AG09309 (cell line): ENCODE results near the gene EFEMP2.
"Not testable (repeated sequence)": the region's sequence is repeated elsewhere in the genome, so short reads cannot be mapped to it uniquely, and the experiment has no call there.

Experiments
- DNase-seq: peaks from one replicate; pipeline ENCODE4 v3.0.0-alpha.2; 2010; ENCODE audit warnings: low read depth
- H3K4me3 ChIP-seq: 2 replicates; pipeline ENCODE4 v1.5.1; 2011; ENCODE audit warnings: mild to moderate bottlenecking, low read depth, low read length, moderate library complexity; ENCODE audit not compliant: control insufficient read depth
- TF ChIP-seq, protein P1 (sequence below): IDR thresholded peaks from 2 replicates; pipeline ENCODE4 v1.5.1; 2011; ENCODE audit warnings: mild to moderate bottlenecking, low read depth, low read length, inconsistent platforms; ENCODE audit not compliant: insufficient read depth, control insufficient read depth; ENCODE audit errors: missing control alignments

The EFEMP2 gene

DNA sequence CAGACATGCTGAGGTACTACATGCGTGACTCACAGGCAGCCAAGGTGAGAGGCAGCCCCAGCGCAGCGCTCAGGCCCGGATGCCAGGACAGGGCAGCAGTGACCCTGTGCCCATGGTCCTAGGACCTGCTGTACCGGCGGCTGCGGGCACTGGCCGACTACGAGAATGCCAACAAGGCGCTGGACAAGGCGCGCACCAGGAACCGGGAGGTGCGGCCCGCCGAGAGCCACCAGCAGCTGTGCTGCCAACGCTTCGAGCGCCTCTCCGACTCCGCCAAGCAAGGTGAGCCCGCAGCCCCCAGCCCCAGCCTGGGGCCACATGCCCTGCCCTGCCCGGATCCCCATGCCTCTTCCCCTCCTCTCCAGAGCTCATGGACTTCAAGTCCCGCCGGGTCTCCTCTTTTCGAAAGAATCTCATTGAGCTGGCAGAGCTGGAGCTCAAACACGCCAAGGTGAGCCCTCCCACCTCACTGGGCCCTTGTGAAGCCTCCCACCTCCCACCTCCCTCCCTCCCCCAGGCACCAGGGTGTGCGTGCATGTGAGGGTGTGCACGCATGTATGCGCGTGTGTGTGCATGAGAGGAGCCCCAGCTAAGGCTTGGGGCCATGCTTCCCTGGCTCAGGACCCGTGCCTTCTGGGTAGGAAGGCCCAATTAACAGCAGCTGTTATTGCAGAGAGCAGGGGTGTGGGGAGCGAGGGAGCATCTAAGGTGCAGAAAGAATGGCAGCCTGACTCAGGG is 19.9 kb downstream of the EFEMP2 start:
- TF ChIP-seq, protein P1, sequence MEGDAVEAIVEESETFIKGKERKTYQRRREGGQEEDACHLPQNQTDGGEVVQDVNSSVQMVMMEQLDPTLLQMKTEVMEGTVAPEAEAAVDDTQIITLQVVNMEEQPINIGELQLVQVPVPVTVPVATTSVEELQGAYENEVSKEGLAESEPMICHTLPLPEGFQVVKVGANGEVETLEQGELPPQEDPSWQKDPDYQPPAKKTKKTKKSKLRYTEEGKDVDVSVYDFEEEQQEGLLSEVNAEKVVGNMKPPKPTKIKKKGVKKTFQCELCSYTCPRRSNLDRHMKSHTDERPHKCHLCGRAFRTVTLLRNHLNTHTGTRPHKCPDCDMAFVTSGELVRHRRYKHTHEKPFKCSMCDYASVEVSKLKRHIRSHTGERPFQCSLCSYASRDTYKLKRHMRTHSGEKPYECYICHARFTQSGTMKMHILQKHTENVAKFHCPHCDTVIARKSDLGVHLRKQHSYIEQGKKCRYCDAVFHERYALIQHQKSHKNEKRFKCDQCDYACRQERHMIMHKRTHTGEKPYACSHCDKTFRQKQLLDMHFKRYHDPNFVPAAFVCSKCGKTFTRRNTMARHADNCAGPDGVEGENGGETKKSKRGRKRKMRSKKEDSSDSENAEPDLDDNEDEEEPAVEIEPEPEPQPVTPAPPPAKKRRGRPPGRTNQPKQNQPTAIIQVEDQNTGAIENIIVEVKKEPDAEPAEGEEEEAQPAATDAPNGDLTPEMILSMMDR: no peak
- H3K4me3 ChIP-seq: no peak overlapping the region
- no peak for DNase-seq

DNA sequence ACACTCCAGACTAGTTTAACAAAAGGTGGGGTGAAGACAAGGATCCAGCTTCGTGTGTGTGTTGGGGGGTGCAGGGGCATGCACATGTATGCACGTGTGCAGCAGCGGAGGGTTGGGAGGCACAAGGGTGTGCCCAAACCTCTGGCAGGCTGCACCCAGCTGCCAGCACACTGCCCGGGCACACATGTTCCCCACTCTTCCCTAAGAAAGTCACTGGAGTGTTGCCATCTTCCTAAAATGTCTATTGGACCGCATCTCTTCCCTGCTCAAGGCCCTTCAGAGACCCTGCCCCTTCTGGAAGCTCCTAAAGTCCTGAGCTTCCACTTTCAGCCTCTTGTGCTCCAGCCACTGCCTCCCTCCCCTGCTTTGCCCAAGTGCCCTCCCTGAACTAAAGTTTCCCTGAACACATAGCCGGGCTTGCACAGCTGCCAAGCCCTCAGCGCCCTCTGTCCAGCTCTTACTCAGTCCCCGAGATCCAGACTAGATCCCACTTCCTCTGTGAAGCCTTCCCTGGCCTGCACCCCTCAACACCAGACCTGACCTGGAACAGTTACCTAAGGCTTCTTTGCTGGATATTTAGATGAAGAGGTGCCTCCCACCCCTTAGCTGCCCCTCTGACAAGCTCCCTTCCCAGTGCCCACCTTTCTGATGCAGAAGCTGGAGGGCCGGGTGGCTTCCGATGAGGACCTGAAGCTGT is 20.6 kb downstream of the EFEMP2 start:
- DNase-seq: no peak
- TF ChIP-seq, protein P1: no peak
- H3K4me3 ChIP-seq: no peak overlapping the region

DNA sequence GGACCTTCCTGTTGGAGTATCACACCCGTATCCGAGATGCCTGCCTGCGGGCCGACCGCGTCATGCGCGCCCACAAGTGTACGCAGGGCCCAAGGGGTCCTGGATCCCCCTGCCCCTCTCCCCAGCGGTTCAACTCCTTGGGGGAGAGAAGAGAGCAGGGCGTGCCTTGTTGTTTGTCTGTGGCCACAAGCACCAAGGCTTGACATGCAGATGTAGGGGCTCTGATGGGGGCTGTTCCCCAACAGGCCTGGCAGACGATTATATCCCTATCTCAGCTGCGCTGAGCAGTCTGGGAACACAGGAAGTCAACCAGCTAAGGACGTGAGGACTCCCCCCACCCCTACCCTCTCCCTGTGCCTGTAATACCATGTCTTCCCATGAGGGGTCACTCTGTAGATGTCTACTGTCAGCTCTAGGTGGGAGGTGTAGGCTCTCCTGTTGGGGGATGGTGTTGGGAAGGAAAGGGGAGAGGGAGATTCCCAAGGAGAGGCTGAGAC is 21.5 kb downstream of the EFEMP2 start:
- no peak overlapping the region for H3K4me3 ChIP-seq
- TF ChIP-seq, protein P1: peak; percentile 47
- DNase-seq: no peak

DNA sequence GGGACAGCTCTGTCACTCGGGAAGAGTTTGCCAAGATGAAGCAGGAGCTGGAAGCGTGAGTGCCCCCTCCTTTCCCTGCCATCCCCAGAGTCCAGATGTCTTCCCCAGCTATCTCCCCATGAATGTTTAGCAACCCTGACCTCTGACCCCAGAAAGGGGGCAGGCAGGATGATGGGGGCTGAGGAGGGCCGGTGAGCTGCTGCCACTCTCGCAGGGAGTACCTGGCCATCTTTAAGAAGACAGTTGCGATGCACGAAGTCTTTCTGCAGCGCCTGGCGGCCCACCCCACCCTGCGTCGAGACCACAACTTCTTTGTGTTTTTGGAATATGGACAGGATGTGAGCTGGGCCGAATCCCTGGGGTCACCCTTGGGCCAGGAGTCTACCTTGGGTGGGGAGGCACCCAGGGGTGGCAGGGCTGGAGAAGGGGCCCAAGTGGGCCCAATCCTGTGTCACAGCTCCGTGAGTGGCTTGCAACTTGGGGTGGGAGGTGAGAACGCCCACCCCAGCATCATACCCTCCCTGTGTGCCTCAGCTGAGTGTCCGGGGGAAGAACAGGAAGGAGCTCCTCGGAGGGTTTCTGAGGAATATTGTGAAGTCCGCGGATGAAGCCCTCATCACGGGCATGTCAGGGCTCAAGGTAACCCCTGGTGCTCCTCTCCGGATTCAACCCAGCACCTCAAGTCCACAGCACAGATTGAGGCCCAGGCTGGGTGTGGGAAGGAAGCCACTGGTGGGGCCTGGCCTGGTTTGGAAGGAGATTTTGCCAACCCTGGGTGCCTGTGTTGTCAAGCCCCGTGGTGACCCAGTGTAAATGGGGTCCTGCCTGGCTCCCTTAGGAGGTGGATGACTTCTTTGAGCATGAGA is 22.1 kb downstream of the EFEMP2 start:
- TF ChIP-seq, protein P1: no peak
- no peak overlapping the region for H3K4me3 ChIP-seq
- DNase-seq: no peak

DNA sequence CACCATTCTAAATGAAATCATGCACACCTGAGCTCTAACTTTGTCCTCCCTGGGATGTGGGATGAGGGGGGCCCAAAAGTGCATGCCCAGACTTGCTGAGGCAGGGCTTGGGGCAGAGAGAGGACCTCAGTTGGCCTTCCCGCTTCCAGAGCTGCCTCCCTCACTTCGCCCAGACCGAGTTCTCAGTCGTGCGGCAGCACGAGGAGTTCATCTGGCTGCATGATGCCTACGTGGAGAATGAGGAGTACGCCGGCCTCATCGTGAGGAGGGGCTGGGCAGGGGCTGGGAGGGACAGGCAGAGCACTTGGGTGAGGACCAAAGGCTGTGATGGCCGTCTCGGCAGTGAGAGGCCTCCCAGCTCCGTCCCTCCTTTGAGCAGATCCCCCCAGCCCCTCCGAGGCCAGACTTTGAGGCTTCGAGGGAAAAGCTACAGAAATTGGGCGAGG is 22.8 kb downstream of the EFEMP2 start:
- TF ChIP-seq, protein P1: no peak
- no peak overlapping the region for H3K4me3 ChIP-seq
- DNase-seq: no peak

DNA sequence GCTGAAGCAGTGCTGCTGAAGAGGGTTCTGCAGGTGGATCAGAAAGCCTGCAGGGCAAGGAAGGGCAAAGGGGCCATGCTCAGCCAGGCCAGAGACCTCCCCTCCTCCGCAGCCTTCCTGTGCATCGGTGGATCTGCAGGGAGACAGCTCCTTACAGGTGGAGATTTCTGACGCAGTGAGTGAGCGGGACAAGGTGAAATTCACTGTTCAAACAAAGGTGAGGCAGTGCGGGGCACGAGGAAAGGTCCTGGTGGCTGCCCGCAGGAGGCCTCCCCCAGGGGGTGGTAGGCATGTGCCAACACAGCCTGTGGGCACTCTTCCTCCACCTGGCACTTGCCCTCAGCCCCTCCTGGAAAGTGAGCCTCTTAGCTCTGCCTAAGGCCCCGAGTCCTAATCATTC is 23.2 kb downstream of the EFEMP2 start:
- no peak overlapping the region for H3K4me3 ChIP-seq
- TF ChIP-seq, protein P1: no peak
- no peak for DNase-seq

DNA sequence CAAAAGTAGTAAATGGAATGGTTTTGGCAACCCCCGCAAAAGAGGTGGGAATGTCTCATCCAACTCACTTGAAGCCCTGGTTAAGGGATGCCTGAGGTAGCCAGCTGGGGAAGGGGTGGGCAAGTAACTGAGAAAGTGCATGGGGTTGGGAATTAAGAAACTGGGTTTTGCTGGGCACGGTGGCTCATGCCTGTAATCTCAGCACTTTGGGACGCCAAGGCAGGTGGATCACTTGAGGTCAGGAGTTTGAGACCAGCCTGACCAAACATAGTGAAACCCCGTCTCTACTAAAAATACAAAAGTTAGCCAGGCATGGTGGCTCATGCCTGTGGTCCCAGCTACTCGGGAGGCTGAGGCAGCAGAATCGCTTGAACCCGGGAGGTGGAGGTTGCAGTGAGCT is 23.9 kb downstream of the EFEMP2 start:
- H3K4me3 ChIP-seq, DNase-seq: not testable (repeated sequence)
